Endothelial cell (in vitro differentiated cells): ENCODE results near the gene ABCF3. TPM values are rescaled to one million over a fixed set of nuclear protein-coding genes. Genes with fewer than 3 reads are reported as not detected.

ENCODE experiments used
- DNase-seq: peaks from one replicate; pipeline ENCODE4 v3.0.0; 2021; ENCODE audit warnings: low spot score
- H3K27ac Mint-ChIP-seq: one replicate; pipeline ENCODE4 v1.8.0; 2021; ENCODE audit warnings: mixed read lengths, inconsistent platforms; ENCODE audit not compliant: unreplicated experiment
- H3K27me3 Mint-ChIP-seq: one replicate; pipeline ENCODE4 v1.8.0; 2021; ENCODE audit warnings: mild to moderate bottlenecking, moderate library complexity, mixed read lengths, inconsistent platforms; ENCODE audit not compliant: unreplicated experiment
- H3K36me3 Mint-ChIP-seq: one replicate; pipeline ENCODE4 v1.8.0; 2021; ENCODE audit warnings: mild to moderate bottlenecking, low read depth, mixed read lengths, inconsistent platforms; ENCODE audit not compliant: unreplicated experiment
- H3K4me1 Mint-ChIP-seq: one replicate; pipeline ENCODE4 v1.8.0; 2021; ENCODE audit warnings: mild to moderate bottlenecking, mixed read lengths, inconsistent platforms; ENCODE audit not compliant: unreplicated experiment
- H3K4me3 Mint-ChIP-seq: one replicate; pipeline ENCODE4 v1.8.0; 2021; ENCODE audit warnings: mild to moderate bottlenecking, mixed read lengths, inconsistent platforms; ENCODE audit not compliant: unreplicated experiment
- H3K9me3 Mint-ChIP-seq: one replicate; pipeline ENCODE4 v1.8.0; 2021; ENCODE audit warnings: mixed read lengths, inconsistent platforms; ENCODE audit not compliant: unreplicated experiment
- total RNA-seq: library from RNA; stranded (reverse); fragmentation: NEBNext Ultra II Directional; extraction: Animal tissue kit (Norgen Biotek cat#: 25700); gene quantifications from one replicate; pipeline ENCODE4 v1.2.1, GENCODE V29; 2021; ENCODE audit not compliant: unreplicated experiment
- TF ChIP-seq, protein P1 (sequence below): fragments of 200-600 bp; sonication (generic); IDR thresholded peaks from one replicate; pipeline ENCODE4 v1.5.0; 2021; ENCODE audit warnings: antibody characterized with exemption; ENCODE audit not compliant: unreplicated experiment

ABCF3 gene
- total RNA-seq, 1 donor from 2014 or later, result 68.1 TPM

DNA sequence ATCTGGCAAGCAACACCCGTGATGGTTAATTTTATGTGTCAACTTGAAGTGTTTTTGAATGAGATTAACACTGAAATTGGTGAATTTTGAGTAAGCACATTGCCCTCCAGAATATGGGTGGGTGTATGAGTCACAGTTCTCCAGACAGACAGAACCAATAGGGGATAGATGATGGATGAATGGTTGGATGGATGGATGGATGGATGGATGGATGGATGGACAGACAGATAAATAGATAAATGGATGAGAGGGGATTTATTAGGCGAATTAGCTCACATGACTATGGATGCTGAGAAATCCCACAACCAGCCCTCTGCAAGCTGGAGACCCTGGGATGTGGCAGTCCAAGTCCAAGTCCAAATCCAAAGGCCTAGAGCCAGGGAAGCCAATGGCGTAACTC is 37.9 kb downstream of the ABCF3 start:
- Mint-ChIP-seq H3K27ac (no peak overlapping the region), H3K9me3 (no peaks in the 10 kb centered on the region), H3K4me3 (no peak overlapping the region), H3K27me3 (peaks cover 8% of the 10 kb centered on the region), H3K4me1 (no peaks in the 10 kb centered on the region), H3K36me3 (no peaks in the 10 kb centered on the region)
- TF ChIP-seq, protein P1, sequence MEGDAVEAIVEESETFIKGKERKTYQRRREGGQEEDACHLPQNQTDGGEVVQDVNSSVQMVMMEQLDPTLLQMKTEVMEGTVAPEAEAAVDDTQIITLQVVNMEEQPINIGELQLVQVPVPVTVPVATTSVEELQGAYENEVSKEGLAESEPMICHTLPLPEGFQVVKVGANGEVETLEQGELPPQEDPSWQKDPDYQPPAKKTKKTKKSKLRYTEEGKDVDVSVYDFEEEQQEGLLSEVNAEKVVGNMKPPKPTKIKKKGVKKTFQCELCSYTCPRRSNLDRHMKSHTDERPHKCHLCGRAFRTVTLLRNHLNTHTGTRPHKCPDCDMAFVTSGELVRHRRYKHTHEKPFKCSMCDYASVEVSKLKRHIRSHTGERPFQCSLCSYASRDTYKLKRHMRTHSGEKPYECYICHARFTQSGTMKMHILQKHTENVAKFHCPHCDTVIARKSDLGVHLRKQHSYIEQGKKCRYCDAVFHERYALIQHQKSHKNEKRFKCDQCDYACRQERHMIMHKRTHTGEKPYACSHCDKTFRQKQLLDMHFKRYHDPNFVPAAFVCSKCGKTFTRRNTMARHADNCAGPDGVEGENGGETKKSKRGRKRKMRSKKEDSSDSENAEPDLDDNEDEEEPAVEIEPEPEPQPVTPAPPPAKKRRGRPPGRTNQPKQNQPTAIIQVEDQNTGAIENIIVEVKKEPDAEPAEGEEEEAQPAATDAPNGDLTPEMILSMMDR, result no peak
- no peak for DNase-seq

DNA sequence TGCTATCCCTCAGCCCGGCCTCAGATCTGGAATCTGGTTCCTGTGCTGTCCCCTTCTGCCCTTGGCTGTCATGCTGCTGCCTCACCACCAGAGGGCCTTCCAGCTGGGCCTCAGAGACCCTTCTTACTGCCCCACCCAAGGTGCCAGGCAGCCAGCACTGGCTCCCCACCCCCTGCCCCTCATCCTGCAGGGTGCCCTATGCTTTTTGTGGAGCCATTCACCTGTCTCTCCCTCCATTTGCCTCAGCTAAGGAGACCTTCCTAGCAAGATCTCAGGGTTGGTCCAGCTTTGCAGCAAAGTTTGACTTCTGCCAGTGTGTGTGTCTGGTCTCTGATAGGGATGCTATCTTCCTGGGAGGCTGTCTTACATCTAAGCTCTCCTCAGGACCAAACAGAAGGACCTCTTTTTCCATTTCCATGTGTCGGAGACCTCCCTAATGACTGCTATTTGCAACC is 41.5 kb downstream of the ABCF3 start:
- Mint-ChIP-seq H3K4me1 (peaks cover 11% of the 10 kb centered on the region), H3K4me3 (no peak overlapping the region)
- peak; percentile 57 for DNase-seq

DNA sequence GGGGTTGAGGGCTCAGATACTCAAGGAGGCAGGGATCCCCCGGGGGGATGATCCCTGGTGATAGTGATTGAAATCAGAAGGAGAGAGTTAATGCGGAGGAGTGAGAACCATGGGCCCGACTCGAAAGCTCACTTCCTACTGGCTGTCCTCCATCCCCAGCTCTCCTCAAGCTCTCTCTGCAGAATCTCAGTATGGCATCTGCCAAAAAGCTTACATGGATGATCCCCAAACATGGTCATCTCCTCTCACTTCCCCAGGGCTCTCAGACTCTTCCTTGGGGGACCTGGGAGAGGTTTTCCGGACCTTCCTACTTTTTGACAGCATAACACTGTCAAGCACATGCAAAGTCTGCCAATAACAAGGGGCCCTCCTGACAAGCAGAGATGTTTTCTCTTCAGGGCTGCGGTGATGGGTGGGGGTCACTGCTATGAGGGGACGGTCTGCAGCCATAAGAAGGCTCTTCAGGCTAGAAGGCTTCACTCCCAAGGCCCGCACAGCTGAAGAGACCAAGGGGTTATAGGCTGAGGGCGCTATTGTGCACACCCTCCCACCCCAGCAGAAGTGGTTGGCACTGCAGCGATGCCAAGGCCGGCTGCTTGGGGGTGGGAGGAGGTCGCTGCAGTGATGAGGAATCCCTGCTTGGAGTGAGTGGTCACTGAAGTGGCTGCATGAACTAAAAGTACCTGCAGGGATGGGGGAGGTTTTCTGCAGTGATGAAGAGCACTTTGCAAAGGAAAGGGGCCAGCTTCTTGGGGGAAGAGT is 42.6 kb downstream of the ABCF3 start:
- TF ChIP-seq, protein P1, result no peak
- no peak for DNase-seq
- Mint-ChIP-seq H3K9me3 (no peaks in the 10 kb centered on the region), H3K27ac (no peak overlapping the region), H3K4me1 (peaks cover 11% of the 10 kb centered on the region), H3K27me3 (peaks cover 26% of the 10 kb centered on the region), H3K36me3 (peaks cover 8% of the 10 kb centered on the region), H3K4me3 (no peak overlapping the region)

More for the DNA sequence above, 41.5 kb downstream of the ABCF3 start:
- Mint-ChIP-seq H3K9me3 (no peaks in the 10 kb centered on the region), H3K36me3 (peaks cover 8% of the 10 kb centered on the region), H3K27ac (no peak overlapping the region), H3K27me3 (peaks cover 24% of the 10 kb centered on the region)
- TF ChIP-seq, protein P1, result peak; percentile 90

DNA sequence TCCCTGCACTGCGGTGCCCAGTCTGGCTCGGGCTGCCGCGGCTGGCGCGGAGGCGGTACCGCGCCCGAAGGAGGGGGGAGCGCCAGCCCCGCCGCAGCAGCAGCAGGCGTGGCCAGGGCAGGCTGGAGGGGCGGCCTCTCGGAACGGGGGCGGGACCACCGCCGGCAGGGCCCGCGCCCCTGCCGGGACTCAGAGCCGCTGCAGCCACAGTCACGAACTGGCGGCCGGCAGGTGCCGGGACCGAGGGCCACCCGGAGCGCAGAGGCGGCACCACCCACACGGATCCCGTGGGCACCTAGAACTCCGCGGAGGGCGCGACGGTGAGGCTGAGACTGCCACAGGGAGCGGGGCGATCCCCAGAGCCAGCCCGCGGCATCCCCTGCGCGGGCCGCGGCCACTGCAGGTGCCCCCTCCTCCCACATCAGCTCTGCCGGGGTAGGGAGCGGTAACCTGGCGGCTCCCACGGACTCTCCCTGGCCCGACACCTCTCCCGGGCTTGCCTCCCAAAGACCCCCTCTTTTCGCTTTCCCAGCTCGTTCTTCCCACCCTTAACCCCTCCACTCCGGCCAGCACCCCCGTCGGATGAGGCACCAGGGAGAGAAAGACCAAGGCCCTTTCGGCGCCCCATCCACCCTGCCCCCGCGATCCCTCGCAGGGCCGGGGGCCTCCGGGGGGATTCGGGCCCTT is 43.5 kb downstream of the ABCF3 start, which contains the start of gene VWA5B2:
VWA5B2 (plus strand) TSS at position 192 of the 687 bp plus-strand sequence. CDS start 944 bp downstream, outside the sequence.
- Mint-ChIP-seq H3K27me3 (peaks cover 31% of the 10 kb centered on the region), H3K4me3 (no peak within 1 kb of the TSS), H3K36me3 (peaks cover 8% of the 10 kb centered on the region), H3K27ac (no peak within 1 kb of the TSS), H3K9me3 (no peaks in the 10 kb centered on the region), H3K4me1 (peaks cover 11% of the 10 kb centered on the region)
- TF ChIP-seq, protein P1, result peak; percentile 15
- DNase-seq, result peak; percentile 63
